Measurements from ENCODE around the gene CUX1. TPM values are rescaled to one million over a fixed set of nuclear protein-coding genes. Genes with fewer than 3 reads are reported as not detected.

CUX1 gene
- total RNA-seq, 1 experiment from 2014 or later, result 64.3 TPM

DNA sequence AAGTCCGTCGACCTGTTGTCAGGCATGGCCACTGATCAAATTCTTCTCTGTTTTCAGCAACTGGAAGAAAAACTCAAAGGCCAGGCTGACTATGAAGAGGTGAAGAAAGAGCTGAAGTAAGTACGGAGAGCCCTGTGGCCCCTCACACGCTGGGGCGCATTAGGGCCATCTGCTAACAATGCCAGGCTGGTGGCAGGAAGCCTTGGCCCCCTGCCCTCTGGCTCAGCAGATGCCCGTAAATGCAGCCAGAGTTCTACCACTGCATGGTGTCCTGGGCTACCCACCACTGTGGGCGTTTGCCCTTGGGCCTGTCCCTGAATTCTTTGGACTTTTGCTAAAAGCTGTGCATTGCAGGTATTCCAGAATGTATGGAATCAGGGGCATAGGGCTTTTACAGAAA is 372.3 kb downstream of the CUX1 start:
- no peaks in the 10 kb centered on the region for H3K27me3 Mint-ChIP-seq (ENCODE audit: low read depth)
- CTCF ChIA-PET, result interaction anchor here (1.0 kb wide), 1 partner anchor 48 kb away, joined by 3 read pairs; no protein-coding TSS in a partner anchor
- no peaks in the 10 kb centered on the region for H3K9me3 Mint-ChIP-seq
- H3K4me1 Mint-ChIP-seq, result peaks cover 28% of the 10 kb centered on the region
- H3K4me3 Mint-ChIP-seq, result no peak overlapping the region
- no peak for ATAC-seq
- no peak for DNase-seq (ENCODE audit: low spot score)
- POLR2A ChIA-PET, result no interaction called here
- H3K36me3 Mint-ChIP-seq, result peaks cover 39% of the 10 kb centered on the region
- TF ChIP-seq GABPB1 (CRISPR knock-in tag; IDR thresholded peaks at IDR 0.05) (no peak), NFE2L1 (CRISPR knock-in tag; IDR thresholded peaks at IDR 0.05) (no peak), JAZF1 (CRISPR knock-in tag; IDR thresholded peaks at IDR 0.05) (no peak), HMGA2 (CRISPR knock-in tag; IDR thresholded peaks at IDR 0.05) (no peak), NFATC4 (CRISPR knock-in tag; IDR thresholded peaks at IDR 0.05) (no peak), ZNF416 (CRISPR knock-in tag; IDR thresholded peaks at IDR 0.05) (no peak), ZBTB21 (CRISPR knock-in tag; IDR thresholded peaks at IDR 0.05; ENCODE audit: borderline replicate concordance) (no peak), TP53 (CRISPR knock-in tag; IDR thresholded peaks at IDR 0.05) (no peak), ZSCAN18 (CRISPR knock-in tag; IDR thresholded peaks at IDR 0.05) (no peak), MXD4 (CRISPR knock-in tag; IDR thresholded peaks at IDR 0.05; ENCODE audit: borderline replicate concordance) (no peak)
- TF ChIP-seq, protein P1, sequence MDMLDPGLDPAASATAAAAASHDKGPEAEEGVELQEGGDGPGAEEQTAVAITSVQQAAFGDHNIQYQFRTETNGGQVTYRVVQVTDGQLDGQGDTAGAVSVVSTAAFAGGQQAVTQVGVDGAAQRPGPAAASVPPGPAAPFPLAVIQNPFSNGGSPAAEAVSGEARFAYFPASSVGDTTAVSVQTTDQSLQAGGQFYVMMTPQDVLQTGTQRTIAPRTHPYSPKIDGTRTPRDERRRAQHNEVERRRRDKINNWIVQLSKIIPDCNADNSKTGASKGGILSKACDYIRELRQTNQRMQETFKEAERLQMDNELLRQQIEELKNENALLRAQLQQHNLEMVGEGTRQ (CRISPR knock-in tag; IDR thresholded peaks at IDR 0.05), result no peak
- TF ChIP-seq, protein P2, sequence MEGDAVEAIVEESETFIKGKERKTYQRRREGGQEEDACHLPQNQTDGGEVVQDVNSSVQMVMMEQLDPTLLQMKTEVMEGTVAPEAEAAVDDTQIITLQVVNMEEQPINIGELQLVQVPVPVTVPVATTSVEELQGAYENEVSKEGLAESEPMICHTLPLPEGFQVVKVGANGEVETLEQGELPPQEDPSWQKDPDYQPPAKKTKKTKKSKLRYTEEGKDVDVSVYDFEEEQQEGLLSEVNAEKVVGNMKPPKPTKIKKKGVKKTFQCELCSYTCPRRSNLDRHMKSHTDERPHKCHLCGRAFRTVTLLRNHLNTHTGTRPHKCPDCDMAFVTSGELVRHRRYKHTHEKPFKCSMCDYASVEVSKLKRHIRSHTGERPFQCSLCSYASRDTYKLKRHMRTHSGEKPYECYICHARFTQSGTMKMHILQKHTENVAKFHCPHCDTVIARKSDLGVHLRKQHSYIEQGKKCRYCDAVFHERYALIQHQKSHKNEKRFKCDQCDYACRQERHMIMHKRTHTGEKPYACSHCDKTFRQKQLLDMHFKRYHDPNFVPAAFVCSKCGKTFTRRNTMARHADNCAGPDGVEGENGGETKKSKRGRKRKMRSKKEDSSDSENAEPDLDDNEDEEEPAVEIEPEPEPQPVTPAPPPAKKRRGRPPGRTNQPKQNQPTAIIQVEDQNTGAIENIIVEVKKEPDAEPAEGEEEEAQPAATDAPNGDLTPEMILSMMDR (IDR thresholded peaks at IDR 0.05), result no peak
- TF ChIP-seq, protein P3, sequence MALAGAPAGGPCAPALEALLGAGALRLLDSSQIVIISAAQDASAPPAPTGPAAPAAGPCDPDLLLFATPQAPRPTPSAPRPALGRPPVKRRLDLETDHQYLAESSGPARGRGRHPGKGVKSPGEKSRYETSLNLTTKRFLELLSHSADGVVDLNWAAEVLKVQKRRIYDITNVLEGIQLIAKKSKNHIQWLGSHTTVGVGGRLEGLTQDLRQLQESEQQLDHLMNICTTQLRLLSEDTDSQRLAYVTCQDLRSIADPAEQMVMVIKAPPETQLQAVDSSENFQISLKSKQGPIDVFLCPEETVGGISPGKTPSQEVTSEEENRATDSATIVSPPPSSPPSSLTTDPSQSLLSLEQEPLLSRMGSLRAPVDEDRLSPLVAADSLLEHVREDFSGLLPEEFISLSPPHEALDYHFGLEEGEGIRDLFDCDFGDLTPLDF (CRISPR knock-in tag; IDR thresholded peaks at IDR 0.05), result no peak
- peak overlapping the region; percentile 80; the same call in 1 of the 2 replicates for H3K27ac Mint-ChIP-seq

DNA sequence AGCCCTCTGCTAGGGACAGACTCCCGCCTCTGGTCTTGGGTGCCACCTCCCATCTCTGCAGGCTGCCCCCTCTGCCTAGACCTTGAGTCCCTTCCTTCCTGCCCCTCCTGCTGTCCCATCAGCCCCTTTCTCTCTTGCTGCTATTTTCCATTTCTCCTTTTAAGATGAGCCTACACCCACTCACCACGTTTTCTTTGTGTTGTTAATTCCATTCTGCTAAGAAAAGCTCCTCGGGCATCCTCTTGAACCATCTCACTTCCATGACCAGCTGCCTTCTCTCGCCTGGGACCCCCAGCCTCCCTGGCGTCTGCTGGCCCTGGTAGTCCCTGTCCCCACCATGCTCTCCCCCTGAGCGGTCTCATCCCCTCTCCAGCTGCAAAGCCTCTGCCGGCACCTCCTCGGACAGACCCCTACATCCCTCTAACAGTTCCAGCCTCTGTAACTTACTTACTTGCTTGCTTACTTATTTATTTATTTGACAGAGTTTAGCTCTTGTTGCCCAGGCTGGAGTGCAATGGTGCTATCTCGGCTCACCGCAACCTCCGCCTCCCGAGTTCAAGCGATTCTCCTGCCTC is 373.4 kb downstream of the CUX1 start:
- H3K27me3 Mint-ChIP-seq (ENCODE audit: low read depth), result no peaks in the 10 kb centered on the region
- ChIA-PET POLR2A (interaction anchor here (0.5 kb wide), 2 partner anchors 122 to 136 kb away, joined by 3 read pairs; no protein-coding TSS in a partner anchor), CTCF (interaction anchor here (0.6 to 1.0 kb wide), 2 partner anchors 46 to 49 kb away, joined by 3 to 6 read pairs; no protein-coding TSS in a partner anchor)
- no peak for DNase-seq (ENCODE audit: low spot score)
- no peak overlapping the region for H3K4me3 Mint-ChIP-seq
- H3K36me3 Mint-ChIP-seq, result peaks cover 32% of the 10 kb centered on the region
- peak; percentile 32; the same call in 1 of the 2 replicates for ATAC-seq
- H3K9me3 Mint-ChIP-seq, result no peaks in the 10 kb centered on the region
- peaks cover 28% of the 10 kb centered on the region for H3K4me1 Mint-ChIP-seq
- peak overlapping the region; percentile 81 for H3K27ac Mint-ChIP-seq
- TF ChIP-seq, protein P4, sequence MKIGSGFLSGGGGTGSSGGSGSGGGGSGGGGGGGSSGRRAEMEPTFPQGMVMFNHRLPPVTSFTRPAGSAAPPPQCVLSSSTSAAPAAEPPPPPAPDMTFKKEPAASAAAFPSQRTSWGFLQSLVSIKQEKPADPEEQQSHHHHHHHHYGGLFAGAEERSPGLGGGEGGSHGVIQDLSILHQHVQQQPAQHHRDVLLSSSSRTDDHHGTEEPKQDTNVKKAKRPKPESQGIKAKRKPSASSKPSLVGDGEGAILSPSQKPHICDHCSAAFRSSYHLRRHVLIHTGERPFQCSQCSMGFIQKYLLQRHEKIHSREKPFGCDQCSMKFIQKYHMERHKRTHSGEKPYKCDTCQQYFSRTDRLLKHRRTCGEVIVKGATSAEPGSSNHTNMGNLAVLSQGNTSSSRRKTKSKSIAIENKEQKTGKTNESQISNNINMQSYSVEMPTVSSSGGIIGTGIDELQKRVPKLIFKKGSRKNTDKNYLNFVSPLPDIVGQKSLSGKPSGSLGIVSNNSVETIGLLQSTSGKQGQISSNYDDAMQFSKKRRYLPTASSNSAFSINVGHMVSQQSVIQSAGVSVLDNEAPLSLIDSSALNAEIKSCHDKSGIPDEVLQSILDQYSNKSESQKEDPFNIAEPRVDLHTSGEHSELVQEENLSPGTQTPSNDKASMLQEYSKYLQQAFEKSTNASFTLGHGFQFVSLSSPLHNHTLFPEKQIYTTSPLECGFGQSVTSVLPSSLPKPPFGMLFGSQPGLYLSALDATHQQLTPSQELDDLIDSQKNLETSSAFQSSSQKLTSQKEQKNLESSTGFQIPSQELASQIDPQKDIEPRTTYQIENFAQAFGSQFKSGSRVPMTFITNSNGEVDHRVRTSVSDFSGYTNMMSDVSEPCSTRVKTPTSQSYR (CRISPR knock-in tag; IDR thresholded peaks at IDR 0.05), result no peak
- TF ChIP-seq NR3C1 (CRISPR knock-in tag; conservative IDR thresholded peaks at IDR 0.05; ENCODE audit: low read depth) (no peak), NFYB (CRISPR knock-in tag; conservative IDR thresholded peaks at IDR 0.05; ENCODE audit: low read depth) (no peak), ZNF512 (CRISPR knock-in tag; IDR thresholded peaks at IDR 0.05; ENCODE audit: borderline replicate concordance) (no peak), TEAD1 (CRISPR knock-in tag; IDR thresholded peaks at IDR 0.05) (no peak), NFATC4 (CRISPR knock-in tag; IDR thresholded peaks at IDR 0.05) (no peak), HMGXB4 (CRISPR knock-in tag; IDR thresholded peaks at IDR 0.05) (no peak), SMAD4 (CRISPR knock-in tag; IDR thresholded peaks at IDR 0.05) (no peak), SP1 (CRISPR knock-in tag; conservative IDR thresholded peaks at IDR 0.05) (no peak), OVOL2 (CRISPR knock-in tag; IDR thresholded peaks at IDR 0.05; ENCODE audit: borderline replicate concordance) (no peak), ZNF671 (CRISPR knock-in tag; IDR thresholded peaks at IDR 0.05) (no peak), SOX15 (CRISPR knock-in tag; IDR thresholded peaks at IDR 0.05) (no peak)
